GM18502 (cell line): ENCODE data around the gene MCUB.
A peak's percentile ranks its signal among the peaks of the same experiment; 100 is the strongest.

Experiments
- ATAC-seq: cut with Tn5 transposase; IDR thresholded peaks from one replicate; pipeline ENCODE4 v1.9.1; 2021; ENCODE audit warnings: mild to moderate bottlenecking; ENCODE audit not compliant: unreplicated experiment, poor library complexity

Gene MCUB

GRCh38 chr4:109719604-109720003, 159.6 kb downstream of the MCUB start:
- ATAC-seq: no peak

GRCh38 chr4:109721033-109721432, 161.0 kb downstream of the MCUB start:
- ATAC-seq: no peak

- ATAC-seq: no peak
Observed at GRCh38 chr4:109722357-109722756, 162.3 kb downstream of the MCUB start.

GRCh38 chr4:109723110-109723509, 163.1 kb downstream of the MCUB start:
- no peak for ATAC-seq

GRCh38 chr4:109728385-109728784, 168.3 kb downstream of the MCUB start:
- ATAC-seq: no peak

- no peak for ATAC-seq
Observed at GRCh38 chr4:109729117-109729717, 169.2 kb downstream of the MCUB start.

- peak; percentile 89 for ATAC-seq
Observed at GRCh38 chr4:109729718-109730618, 169.9 kb downstream of the MCUB start, which contains the start of gene PLA2G12A. PLA2G12A (minus strand) TSS chr4:109730070; CDS start chr4:109729809, 261 bp downstream.

GRCh38 chr4:109730619-109731545, 170.8 kb downstream of the MCUB start:
- no peak for ATAC-seq

- ATAC-seq: no peak
Observed at GRCh38 chr4:109733728-109734127, 173.7 kb downstream of the MCUB start.

GRCh38 chr4:109735566-109736365, 175.7 kb downstream of the MCUB start:
- ATAC-seq: no peak
